HUES6 (cell line): ENCODE measurements around the gene ASCC2.
"Not testable (repeated sequence)": the region's sequence is repeated elsewhere in the genome, so short reads cannot be mapped to it uniquely, and the experiment has no call there.

Source experiments
- H3K27ac ChIP-seq: 2 replicates; pipeline ENCODE4 v1.7.0; 2013; ENCODE audit warnings: low read depth, mild to moderate bottlenecking, low read length, inconsistent platforms
- H3K27me3 ChIP-seq: 2 replicates; pipeline ENCODE4 v1.6.1; 2013; ENCODE audit warnings: low read length; ENCODE audit not compliant: control insufficient read depth, insufficient read depth
- H3K36me3 ChIP-seq: 2 replicates; pipeline ENCODE4 v1.6.1; 2013; ENCODE audit warnings: low read length; ENCODE audit not compliant: control insufficient read depth, insufficient read depth
- H3K4me1 ChIP-seq: 2 replicates; pipeline ENCODE4 v1.6.1; 2013; ENCODE audit warnings: low read length; ENCODE audit not compliant: control insufficient read depth, insufficient read depth
- H3K4me3 ChIP-seq: 2 replicates; pipeline ENCODE4 v1.5.1; 2013; ENCODE audit warnings: low read depth, low read length
- H3K9ac ChIP-seq: one replicate; pipeline ENCODE4 v1.6.1; 2013; ENCODE audit warnings: mild to moderate bottlenecking, low read length
- H3K9me3 ChIP-seq: 2 replicates; pipeline ENCODE4 v1.6.1; 2013; ENCODE audit warnings: low read depth, low read length; ENCODE audit not compliant: control insufficient read depth, insufficient read depth

The ASCC2 gene

DNA sequence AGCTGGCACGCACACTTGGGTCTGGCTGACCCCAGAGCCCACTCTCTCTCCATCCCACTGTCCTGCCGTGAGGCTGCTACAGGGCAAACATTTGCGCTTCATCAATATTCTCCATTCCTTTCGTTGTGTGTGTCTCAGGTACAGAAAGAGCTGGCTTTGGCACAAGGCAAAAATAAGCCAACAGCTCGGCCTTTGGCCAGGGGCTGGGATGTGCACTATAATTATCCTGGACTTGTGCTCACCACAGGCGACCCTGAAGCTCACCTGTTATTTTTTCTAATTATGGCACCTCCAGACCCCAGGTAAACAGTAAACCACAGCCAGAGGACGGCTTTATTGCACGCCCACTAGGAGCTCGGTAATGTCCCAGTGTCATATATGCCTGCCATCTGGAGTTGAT, 82.2 kb downstream of the ASCC2 start:
- Histone ChIP-seq H3K9ac (no peak overlapping the region), H3K9me3 (no peaks in the 10 kb centered on the region), H3K27ac (no peak overlapping the region), H3K4me3 (no peak overlapping the region), H3K4me1 (no peaks in the 10 kb centered on the region; the same call in 1 of the 2 replicates), H3K36me3 (no peaks in the 10 kb centered on the region), H3K27me3 (no peaks in the 10 kb centered on the region)

DNA sequence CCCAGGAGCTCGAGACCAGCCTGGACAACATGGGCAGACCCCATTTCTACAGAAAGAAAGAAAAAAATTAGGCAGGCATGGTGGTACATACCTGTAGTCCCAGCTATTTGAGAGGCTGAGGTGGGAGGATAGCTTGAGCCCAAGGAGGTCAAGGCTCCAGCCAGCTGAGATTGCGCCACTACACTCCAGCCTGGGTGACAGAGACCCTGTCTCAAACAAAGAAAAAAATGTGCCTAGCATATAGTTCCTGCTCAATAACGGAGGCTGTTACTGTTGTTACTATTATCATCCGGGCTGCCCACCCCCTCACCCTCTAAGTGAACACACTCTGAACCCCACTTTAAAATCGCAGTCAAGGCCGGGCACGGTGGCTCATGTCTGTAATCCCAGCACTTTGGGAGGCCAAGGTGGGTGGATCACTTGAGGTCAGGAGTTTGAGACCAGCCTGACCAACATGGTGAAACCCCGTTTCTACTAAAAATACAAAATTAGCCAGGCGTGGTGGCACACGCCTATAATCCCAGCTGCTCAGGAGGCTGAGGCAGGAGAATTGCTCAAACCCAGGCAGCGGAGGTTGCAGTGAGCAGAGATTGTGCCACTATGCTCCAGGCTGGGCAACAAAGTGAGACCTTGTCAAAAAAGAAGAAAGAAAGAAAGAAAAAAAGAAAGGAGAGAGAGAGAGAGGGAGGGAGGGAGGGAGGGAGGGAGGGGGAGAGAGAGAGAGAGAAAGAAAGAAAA, 83.2 kb downstream of the ASCC2 start:
- H3K9ac ChIP-seq, H3K27me3 ChIP-seq, H3K4me3 ChIP-seq, H3K9me3 ChIP-seq, H3K27ac ChIP-seq, H3K4me1 ChIP-seq, H3K36me3 ChIP-seq: not testable (repeated sequence)

DNA sequence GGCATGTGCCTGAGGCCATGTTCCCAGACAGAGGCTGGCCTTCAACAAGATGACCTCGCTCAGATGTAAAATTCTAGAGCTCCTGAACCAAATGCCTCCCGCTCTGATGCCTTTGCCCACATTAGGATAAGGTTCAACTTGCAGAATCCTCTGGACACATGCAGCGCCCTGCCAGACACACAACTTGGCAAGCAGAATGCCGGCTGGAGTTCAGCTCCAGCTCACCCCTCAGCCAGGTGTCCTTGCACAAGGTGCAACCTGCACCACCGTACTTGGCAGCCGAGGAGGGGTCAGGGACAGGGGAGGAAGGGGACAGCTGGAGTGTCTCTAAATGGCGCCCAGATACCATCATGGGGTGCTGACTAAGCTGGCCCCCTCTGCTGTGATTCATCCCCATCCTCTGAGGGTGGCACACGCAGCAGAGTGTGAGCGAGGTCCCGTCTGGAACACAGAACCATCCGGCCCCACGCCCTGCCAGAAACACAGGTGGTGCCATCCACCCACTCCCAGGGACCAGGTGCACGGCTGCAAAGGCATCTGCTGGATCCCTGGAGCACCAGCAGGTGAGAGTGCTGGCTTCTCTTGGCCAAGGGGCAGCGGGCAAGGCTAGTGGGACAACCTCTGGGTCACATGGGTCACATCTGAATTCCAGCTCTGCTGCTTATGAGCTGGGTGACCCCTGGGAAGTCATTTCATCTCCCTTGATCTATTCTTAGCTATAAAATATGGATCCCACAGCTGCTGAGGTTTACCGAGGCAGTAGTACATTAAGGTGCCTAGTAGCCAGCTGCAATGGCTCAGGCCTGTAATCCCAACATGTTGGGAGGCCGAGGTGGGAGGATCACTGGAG, 84.0 kb downstream of the ASCC2 start:
- H3K4me1 ChIP-seq: no peaks in the 10 kb centered on the region; the same call in 1 of the 2 replicates
- no peak overlapping the region for H3K27ac ChIP-seq
- H3K36me3 ChIP-seq: no peaks in the 10 kb centered on the region
- H3K9me3 ChIP-seq: no peaks in the 10 kb centered on the region
- no peak overlapping the region for H3K4me3 ChIP-seq
- no peak overlapping the region for H3K9ac ChIP-seq
- H3K27me3 ChIP-seq: no peaks in the 10 kb centered on the region

DNA sequence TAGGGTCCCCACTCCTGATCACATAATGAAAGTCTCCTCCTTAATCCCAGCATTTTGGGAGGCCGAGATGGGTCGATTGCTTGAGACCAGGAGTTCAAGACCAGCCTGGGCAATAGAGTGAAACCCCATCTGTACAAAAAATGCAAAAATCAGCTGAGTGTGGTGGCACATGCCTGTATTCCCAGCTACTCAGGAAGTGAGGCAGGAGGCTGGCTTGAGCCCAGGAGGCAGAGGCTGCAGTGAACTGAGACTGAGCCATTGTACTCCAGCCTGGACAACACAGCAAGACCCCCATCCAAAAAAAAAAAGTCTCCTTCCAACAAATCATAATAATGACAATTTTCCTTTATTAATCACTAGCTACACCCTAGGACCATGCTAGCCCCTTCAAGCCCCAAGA, 86.4 kb downstream of the ASCC2 start:
- no peak overlapping the region for H3K27ac ChIP-seq
- H3K4me1 ChIP-seq: no peaks in the 10 kb centered on the region
- no peaks in the 10 kb centered on the region for H3K9me3 ChIP-seq
- peaks cover 5% of the 10 kb centered on the region for H3K36me3 ChIP-seq
- H3K27me3 ChIP-seq: no peaks in the 10 kb centered on the region
- H3K9ac ChIP-seq: no peak overlapping the region
- H3K4me3 ChIP-seq: no peak overlapping the region

DNA sequence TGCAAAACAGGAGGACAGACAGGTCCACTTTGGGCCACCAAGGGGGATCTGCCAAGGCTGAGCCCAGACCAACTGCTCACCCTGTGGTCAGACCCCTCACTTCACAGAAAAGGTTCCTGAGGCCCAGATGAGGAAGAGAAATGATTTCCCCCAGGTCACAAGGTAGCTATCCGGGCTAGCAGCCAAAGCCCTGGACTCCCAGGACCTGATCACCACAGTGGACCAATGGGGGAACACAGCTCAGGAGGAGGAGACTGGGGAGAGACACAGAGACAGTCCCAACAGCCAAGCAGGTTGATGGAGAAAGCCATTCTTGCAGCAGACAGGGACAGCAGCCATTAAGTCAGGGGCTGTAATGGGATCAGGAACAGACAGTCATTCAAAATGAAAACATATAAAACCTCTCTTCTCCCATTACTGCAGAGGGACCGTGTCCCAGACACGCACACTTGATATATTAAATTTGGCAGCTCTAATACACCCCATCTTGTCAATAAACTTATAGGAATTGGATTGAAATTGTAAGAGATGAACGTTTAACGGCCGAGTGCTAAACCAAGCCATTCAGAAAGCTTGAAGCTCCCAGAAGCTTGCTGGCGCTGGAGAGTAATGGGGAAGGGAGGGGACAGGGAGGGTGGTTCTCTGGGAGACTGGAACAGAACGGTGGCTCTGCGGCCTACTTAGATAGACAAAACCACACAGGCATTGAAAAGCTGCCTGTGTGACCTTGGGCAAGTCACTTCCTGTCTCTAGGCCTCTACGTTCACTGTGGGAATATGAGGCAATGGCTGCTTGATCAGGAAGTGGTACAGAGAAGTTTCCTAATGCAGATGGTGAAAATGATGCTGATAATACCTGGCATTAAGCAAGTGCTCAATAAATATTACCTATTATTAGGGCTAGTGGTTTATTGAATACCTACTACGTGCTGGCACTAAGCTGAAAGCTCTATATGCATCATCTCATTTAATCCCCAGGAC, 87.2 kb downstream of the ASCC2 start:
- no peaks in the 10 kb centered on the region for H3K4me1 ChIP-seq
- no peak overlapping the region for H3K27ac ChIP-seq
- H3K9ac ChIP-seq: no peak overlapping the region

DNA sequence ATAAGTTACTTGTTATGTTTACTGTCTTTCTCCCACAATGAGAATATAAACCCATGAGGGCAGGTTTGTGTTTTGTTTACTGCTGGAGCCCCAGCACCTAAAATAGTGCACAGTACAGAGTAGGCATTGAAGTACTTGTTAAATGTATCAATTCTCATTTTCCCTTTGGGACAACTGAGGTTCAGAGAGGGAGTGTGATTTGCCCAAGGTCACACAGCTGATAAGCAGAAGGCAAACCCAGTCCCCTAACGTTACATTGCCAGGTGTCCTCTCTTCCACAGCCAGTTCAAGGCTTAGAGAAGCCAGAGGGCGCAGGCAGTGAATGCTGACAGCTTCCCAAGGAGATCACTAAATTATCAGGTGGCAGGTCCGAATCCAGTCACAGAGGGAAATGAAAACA, 88.0 kb downstream of the ASCC2 start:
- H3K27ac ChIP-seq: no peak overlapping the region
- no peaks in the 10 kb centered on the region for H3K4me1 ChIP-seq
- no peak overlapping the region for H3K4me3 ChIP-seq
- H3K27me3 ChIP-seq: no peaks in the 10 kb centered on the region
- H3K9ac ChIP-seq: no peak overlapping the region
- peaks cover 5% of the 10 kb centered on the region for H3K36me3 ChIP-seq
- H3K9me3 ChIP-seq: no peaks in the 10 kb centered on the region

More for the DNA sequence above, 87.2 kb downstream of the ASCC2 start:
- Histone ChIP-seq H3K36me3 (peaks cover 5% of the 10 kb centered on the region), H3K27me3 (no peaks in the 10 kb centered on the region), H3K9me3 (no peaks in the 10 kb centered on the region), H3K4me3 (no peak overlapping the region)

DNA sequence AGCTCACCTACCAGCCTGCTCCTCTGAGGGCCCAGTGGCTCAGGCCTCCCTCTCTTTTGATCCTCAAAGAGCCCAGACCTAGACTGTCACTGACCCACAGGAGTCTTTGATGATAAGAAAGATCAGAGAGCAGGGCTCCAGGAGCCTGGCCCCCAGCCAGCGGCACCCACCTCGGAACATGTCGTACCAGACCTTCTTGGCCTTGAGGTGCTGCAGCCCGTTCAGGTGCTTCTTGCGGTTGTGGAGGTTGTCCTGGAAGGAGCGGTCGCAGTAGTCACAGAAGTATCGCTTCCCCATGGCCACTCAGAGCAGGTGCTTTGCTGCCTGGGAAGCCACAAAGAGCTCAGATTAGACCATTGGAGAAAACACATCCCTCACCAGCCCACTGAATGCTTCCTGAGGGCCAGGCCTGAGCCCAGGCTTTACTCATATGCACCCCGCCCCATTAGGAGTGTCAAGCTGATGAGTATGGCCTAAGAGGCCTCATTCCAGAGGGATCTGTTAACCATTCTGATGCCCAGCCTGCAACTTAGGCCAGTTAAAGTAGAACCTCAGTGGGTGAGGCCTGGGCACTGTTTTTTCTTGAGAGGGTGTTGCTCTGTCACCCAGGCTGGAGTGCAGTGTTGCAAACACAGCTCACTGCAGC, 89.7 kb downstream of the ASCC2 start:
- Histone ChIP-seq H3K9me3 (no peaks in the 10 kb centered on the region), H3K36me3 (peaks cover 5% of the 10 kb centered on the region), H3K4me3 (no peak overlapping the region), H3K27me3 (no peaks in the 10 kb centered on the region), H3K4me1 (no peaks in the 10 kb centered on the region), H3K9ac (no peak overlapping the region), H3K27ac (no peak overlapping the region)

DNA sequence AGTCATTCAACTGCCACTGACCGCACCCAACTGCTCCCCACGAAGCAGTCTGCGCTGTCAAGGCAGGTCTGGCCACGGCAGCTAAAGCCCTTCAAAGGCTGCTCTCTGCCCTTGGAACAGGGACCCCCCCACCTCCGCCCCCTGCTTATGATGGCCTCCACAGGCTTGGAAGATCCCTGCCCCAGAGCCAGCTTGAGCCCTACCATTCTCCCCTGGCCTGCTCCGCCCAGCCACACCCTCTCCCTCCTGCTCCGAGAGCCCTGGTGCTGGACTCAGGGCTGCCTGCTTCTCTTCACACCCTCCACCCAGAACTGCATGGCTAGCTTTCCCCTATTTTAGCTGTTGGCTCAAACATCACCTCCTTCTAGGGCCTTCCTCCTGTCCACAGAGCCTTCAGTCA, 90.2 kb downstream of the ASCC2 start:
- Histone ChIP-seq H3K9me3 (no peaks in the 10 kb centered on the region), H3K27ac (no peak overlapping the region), H3K4me1 (no peaks in the 10 kb centered on the region), H3K27me3 (no peaks in the 10 kb centered on the region), H3K36me3 (peaks cover 5% of the 10 kb centered on the region), H3K9ac (no peak overlapping the region), H3K4me3 (no peak overlapping the region)

DNA sequence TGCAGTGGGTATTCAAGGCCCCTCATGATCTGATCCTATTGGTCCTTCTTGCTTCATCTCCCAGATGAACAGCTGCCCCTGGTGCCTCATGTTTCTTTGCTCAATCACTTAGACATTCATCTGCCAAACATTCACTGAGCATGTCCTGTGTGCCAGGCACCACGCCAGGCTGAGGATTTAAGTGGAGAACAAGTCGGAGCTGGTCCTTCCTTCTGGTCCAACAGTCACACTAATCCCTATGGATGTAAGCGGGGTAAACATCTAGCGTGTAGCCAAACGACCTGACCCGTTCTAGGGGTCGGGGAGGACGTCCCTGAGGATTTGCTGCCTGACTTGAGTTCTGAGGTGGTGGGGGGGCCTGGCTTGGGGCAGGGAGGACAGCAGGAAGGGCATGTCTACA, 93.2 kb downstream of the ASCC2 start:
- Histone ChIP-seq H3K9ac (no peak overlapping the region), H3K4me3 (no peak overlapping the region), H3K27me3 (no peaks in the 10 kb centered on the region)

DNA sequence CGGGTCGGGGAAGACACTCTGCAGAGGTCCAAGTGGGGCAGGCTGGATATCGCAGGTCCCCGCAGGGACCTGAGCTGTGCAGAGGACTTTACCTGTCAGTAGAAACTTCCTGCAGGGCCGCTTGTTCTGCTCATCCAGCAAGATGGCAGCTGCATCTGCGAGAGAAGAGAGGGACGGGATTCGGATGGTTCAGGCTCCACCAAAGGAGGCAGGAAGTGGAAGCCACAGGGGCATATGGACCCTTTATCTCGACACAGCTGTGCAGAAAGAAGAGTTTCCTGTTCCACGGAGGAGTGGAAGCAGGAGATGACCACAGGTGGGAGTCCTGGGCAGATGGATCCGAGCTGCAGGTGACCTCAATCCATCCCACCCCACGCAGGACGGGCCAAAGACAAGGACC, 95.7 kb downstream of the ASCC2 start:
- Histone ChIP-seq H3K36me3 (peaks cover 4% of the 10 kb centered on the region), H3K27me3 (no peaks in the 10 kb centered on the region), H3K4me3 (no peak overlapping the region), H3K4me1 (no peaks in the 10 kb centered on the region; the same call in 1 of the 2 replicates), H3K9ac (no peak overlapping the region), H3K9me3 (no peaks in the 10 kb centered on the region), H3K27ac (no peak overlapping the region)

More for the DNA sequence above, 93.2 kb downstream of the ASCC2 start:
- Histone ChIP-seq H3K27ac (no peak overlapping the region), H3K36me3 (peaks cover 5% of the 10 kb centered on the region), H3K9me3 (no peaks in the 10 kb centered on the region), H3K4me1 (no peaks in the 10 kb centered on the region)
